Measurements from ENCODE around the gene TRABD.

TRABD gene

DNA sequence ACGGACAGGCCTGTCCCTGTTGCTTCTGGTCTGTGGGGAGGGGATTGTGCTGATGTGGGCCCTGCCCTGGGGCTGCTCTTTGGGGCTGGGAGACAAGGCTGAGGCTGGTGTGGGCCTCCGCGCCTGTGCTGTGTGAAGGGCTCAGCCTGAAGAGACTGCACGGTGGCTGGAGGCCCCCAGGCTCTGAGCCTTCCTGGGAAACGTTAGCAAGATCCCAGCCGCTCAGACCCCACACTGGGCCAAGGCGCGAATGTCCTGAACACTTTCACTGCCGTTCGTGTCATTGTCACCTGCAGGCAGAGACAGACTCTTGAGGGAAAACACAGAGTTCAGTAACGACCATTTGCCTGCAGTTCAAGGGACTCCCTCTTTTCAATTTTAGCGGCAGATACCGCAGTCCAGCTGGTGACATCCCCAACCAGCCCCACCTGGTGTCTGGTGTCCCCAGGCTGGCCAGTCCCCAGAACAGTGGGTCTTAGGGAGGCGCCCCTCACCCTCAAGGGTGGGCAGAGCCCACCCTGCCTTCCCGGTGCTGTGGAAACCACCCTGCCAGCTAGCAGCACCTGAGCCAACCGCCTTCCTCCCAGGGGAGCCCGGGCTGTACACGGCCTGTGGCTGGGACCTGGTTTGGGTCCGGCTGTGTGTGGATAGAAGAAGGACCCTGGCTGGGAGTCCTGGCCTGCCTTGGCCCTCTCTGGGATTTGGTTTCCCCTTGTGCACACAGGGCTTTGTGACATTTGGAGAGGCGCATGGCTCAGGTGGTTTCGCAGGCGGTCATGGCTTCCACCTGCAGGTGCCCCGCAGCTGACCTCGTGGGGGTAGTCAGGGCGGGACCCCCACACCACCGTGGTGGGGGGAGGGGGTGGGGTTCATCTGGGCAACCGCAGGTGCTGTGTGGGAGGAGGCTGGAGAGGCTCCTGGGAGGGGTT lies 9.5 kb upstream of the TRABD start:
- DNase-seq, result no peak

DNA sequence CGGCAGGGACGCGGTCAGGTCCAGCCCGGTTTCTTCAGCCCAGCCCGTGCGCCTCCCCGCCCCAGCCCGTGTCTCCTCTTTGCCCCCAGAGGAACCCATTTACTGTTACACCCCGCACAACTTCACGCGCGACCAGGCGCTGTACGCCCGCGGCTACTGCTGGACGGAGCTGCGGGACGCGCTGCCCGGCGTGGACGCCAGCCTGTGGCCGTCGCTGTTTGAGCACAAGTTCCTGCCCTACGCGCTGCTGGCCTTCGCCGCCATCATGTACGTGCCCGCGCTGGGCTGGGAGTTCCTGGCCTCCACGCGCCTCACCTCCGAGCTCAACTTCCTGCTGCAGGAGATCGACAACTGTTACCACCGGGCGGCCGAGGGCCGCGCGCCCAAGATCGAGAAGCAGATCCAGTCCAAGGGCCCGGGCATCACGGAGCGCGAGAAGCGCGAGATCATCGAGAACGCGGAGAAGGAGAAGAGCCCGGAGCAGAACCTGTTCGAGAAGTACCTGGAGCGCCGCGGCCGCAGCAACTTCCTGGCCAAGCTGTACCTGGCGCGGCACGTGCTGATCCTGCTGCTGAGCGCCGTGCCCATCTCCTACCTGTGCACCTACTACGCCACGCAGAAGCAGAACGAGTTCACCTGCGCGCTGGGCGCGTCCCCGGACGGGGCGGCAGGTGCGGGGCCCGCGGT lies 8.7 kb upstream of the TRABD start:
- DNase-seq, result no peak

DNA sequence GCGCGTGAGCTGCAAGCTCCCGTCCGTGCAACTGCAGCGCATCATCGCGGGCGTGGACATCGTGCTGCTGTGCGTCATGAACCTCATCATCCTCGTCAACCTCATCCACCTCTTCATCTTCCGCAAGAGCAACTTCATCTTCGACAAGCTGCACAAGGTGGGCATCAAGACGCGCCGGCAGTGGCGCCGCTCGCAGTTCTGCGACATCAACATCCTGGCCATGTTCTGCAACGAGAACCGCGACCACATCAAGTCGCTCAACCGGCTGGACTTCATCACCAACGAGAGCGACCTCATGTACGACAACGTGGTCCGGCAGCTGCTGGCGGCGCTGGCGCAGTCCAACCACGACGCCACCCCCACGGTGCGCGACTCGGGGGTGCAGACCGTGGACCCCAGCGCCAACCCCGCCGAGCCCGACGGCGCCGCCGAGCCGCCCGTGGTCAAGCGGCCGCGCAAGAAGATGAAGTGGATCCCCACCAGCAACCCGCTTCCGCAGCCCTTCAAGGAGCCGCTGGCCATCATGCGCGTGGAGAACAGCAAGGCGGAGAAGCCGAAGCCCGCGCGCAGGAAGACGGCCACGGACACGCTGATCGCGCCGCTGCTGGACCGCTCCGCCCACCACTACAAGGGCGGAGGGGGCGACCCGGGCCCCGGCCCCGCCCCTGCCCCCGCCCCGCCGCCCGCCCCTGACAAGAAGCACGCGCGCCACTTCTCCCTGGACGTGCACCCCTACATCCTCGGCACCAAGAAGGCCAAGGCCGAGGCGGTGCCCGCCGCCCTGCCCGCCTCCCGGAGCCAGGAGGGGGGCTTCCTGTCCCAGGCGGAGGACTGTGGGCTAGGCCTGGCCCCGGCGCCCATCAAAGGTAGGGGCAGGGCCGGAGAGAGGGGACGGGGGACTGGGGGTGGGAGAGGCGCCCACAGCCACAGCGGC lies 7.9 kb upstream of the TRABD start:
- no peak for DNase-seq

DNA sequence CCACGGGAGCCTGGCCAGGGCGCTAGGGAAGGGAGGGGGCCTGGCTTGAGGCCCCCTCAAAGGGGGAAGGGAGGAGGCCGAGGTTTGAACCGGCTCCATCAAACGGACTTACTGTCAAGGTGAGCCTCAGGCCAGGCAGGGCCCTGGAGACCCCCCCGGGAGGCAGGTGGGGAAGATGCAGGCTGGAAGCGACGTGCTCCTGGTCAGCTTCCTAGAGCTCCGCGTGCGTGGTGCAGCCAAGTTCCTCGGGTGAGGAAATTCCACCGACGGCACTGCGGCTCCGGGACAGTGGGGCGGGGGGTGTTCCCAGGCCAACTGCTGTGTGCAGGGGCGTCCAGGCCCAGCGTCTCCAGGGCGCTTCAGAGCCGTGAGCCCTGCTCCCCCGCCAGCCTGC lies 7.2 kb upstream of the TRABD start:
- DNase-seq, result no peak

DNA sequence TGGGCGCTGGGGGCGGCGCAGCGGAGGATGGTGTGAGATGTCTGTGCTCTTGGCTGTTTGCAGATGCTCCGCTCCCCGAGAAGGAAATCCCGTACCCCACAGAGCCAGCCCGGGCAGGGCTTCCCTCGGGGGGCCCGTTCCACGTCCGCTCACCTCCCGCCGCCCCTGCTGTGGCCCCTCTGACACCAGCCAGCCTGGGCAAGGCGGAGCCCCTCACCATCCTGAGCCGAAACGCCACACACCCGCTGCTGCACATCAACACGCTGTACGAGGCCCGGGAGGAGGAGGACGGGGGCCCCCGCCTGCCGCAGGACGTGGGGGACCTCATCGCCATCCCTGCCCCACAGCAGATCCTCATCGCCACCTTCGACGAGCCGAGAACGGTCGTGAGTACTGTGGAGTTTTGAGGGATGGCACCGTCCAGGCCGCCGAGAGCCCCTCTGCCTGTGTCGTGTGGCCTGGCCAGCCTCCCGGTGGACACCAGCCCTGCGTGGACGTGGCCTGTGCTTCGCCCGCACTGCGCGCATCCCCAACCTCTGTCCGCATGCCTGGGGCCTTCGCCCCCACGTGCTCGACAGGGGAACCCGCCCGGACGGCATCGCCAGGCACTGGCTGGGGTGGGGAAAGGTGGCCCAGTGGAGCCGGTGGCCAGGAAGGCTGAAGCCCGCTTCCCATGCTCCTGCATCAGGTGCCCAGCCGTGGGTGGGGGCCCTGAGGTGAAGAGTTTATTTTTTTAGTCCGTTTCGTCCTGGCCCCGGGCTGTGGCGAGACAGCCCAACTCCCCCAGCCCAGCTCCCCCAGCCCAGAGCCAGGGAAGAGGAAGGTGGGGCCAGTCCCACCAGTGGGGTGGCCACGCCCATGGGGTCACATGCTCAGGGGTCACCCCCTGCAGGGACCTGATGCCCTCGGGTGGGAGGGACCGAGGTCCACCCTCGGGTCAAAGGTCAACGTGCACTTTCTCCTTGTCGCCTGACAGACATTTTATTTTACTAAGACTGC lies 6.5 kb upstream of the TRABD start:
- no peak for DNase-seq

DNA sequence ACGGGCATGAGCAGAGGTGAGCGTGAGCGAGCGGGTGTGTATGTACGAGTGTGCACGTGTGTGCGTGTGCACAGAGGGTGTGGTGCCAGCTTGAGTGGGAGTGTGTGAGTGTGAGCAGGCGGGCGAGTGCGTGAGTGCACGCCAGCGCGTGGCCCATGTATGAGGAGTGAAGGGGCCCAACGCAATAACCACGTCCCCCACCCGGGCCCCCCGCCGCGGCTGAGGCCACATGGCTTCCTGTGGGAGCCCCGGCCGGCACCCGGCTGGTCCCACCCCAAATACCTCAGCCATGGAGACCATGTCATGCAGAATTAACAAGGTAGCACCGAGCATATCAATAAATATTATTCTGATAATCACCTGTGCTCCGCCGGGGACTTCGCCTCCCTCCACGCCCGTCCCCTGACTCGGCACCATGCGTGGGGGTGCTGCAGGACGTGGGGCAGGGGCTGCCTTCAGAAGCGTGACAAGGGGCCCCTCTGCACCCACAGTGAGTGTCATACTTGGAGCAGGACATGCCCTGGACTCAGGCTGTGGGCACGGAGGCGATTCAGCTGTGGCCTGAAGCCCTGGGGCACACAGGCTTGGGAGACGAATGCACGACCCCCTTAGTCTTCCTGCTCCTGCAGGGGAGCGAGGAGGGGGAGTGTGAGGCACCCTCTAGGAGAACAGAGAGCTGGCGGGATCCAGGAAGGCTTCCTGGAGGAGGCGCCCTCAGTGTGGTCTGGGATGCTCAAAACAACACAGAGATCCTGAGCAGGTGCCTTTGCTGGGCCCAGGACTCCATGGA lies 5.6 kb upstream of the TRABD start:
- DNase-seq, result no peak

DNA sequence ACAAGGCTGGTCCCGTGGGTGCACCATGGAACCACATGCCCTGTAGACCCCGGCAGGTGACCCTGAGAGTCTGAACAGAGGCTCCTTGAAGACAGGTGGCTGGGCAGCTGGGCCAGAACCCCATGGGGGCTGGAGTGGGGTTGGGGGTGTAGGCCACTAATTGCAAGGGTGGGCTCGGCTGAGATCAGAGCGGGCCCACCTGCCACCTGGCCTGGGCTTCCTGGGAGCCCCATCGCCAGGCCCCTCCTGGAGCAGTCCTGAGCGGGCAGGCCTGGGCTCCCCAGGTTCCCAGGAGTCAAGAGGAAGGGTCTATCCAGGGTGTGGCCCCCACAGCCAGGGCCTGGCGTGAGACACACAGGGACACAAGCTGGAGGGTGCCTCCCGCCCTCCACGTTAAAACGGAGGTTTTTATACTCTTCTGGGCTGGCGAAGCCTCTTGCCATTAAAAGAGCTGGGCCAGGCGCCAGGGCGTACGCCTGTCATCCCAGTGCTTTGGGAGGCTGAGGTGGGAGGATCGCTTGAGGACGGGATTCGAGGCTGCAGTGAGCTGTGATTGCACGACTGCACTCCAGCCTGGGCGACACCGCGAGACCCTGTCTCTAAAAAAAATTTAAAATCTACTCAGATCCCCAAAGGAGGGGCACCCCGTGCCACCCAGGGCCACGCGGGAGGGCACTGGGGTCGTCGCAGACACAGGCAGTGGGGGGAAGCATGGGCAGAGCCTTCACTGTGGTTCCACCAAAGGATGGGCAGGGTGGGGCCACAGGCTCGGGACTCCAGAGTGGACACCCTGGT lies 4.8 kb upstream of the TRABD start:
- DNase-seq, result no peak

DNA sequence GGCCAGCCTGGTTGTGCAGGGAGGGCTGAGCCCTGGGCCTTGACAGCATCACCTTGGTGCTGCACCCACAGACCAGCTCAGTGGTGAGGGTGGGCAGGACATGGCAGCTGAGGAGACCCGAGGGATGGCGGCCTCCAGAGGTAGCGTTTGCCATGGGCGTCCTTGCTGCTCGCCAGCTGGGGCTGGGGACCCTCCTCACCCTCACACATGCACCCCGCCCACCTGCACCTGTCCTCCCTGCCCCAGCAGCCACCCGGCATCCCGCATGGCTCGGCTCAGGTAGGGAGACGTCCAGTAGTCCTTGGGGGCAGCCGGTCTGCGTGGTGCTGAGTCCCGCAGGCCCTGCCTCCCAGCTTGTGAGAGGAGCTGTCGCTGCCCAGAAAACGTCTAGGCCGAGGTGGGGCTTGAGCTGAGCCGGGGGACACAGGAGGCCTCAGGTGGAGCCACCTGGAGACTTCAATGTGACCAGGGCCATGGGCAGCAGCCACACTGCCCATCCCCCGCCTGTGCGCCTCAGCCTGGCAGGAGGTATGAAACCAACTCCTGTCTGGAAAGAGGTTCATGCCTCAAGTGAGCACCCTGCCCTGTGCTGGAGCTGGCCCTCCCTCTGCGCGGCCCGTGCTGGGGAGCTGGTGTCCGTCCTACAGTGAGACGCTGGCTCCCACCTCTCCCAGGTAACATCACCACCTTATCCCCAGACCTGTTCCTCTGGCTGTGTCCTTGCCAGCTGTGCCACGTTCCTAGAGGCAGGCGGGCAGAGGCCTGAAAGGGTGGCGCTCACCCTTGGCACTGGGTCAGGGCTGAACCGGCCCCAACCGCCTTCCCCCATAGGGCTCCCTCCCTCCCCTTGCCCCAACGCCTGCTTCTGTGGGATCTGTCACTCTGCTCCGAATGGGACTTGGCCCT lies 3.3 kb upstream of the TRABD start:
- no peak for DNase-seq

DNA sequence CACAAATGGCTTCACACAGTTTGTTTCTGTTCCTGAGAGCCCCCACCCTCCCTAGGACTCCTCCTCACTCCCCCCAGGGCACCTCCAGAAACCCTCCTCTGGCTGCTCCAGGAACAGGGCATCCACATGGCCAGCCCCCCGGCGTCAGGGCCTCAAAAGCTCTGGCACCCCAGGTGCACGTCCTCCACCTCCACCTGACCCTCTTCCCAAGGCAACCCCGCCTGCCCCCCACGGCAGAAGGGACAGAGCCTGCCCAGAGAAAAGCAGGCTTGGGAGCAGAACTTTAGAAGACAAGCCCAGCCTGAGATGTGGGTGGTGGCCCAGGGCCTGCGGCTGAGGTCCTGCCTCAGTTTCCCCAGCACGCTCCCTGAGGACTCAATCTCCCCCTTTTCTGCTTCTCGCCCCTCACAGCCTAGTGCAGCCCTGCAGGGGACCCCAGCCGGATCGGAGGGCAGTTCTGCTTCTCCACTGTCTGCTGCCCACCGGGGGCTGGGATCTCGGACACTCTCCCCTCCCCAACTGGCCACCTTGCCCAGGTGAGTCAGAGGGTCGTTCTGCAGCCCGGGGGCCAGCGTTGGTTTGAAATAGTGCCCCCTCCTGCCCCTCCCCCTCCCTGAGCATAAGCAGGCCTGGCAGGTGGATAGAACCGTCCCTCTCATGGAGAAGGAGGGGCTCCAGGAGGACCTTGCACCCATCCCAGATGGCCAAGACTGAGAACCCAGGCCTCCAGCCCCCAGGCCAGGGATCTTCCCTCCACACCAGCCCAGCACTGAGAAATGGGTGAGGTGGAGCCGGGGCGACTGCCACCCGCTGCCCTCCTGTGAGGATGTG lies 2.4 kb upstream of the TRABD start:
- DNase-seq, result no peak

DNA sequence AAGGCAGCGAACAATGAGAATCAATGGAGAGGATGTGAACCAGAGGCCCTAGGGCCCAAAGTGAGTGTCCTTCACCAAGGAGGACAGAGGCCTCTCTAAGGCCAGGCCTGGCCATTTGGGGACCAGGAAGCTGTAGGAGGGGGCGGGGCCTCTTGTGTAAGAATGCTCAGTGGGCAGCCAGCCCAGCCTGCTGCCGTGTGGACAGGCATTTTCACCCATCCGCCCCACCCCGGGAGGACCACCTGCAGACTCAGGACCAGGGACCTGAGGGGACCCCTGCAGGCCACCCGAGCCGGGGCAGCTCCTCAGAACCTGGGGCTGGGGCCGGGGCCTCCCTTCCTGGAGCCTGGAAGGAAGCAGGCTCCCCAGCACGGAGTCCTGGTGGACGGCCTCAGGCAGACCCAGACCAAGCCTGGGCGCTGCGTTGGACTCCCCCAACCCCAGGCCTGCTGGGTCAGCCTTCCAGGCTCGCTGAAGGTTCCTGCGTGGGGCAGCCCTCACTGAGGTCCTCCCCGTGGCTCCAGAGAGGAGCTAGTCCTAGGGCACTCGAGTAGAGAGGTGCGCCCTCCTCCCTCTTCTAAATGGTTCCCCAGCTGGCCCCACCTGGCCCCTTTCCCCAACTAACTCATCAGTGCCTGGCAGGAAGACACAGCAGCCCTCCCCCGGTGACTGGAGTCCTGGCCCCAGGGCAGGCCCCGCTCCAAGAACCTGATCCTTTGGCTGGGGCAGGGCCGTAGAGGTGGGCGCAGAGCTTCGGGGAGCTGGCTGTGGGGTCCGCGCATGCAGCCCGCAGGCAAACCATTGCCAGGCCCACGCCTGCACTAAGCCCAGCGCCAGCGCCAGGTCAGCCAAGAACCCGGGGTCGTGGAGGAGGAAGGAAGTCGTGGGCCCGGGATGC lies 1.5 kb upstream of the TRABD start:
- DNase-seq, result no peak

DNA sequence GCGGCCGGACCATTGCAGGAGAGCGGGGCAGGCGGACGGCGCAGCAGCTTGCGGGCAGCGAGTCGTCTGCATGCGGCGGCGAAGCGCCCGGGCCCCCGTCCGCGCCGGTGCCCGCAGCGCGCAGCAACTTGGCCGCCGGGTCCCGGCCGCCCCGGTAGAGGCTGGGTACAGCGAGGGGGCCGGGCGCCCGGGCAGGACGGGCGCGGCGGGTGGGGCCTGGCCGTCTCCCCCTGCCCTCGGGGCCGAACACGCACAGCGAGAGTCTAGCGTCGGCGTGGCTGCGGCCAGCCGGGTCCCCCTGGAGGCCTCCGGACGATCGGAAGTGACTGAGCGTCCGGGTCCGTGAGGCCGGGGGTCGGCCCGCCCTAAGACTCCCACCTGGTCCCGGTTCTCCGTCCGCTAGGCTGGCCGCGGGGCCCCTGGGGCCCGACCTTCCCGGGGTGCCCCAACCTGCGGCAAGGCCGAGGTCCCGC lies 775 bp upstream of the TRABD start:
- DNase-seq, result no peak

DNA sequence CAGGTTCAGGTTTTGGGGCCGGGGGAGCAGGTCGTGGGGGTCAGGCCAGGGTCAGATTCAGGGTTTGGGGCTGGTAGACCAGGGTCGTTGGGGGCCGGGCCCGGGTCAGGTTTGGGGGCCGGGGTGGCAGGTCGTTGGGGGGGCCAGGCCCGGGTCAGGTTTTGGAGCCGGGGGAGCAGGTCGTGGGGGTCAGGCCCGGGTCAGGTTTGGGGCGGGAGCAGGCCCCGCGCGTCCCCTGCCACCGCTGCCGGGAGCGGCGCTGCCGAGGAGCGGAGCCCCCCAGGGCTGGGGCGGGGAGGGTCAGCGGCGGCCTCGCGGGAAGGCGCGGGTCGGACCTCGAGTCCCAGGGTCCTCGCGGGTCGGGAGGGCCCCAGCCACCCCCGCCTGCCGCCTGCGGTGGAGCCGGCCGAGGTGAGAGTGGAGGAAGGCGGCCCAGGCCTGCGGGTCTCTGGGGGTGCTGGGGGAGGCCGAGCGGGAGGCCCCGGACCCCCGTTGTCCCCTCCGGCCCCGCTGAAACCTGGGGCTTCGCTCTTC lies 535 bp downstream of the TRABD start:
- DNase-seq, result no peak

DNA sequence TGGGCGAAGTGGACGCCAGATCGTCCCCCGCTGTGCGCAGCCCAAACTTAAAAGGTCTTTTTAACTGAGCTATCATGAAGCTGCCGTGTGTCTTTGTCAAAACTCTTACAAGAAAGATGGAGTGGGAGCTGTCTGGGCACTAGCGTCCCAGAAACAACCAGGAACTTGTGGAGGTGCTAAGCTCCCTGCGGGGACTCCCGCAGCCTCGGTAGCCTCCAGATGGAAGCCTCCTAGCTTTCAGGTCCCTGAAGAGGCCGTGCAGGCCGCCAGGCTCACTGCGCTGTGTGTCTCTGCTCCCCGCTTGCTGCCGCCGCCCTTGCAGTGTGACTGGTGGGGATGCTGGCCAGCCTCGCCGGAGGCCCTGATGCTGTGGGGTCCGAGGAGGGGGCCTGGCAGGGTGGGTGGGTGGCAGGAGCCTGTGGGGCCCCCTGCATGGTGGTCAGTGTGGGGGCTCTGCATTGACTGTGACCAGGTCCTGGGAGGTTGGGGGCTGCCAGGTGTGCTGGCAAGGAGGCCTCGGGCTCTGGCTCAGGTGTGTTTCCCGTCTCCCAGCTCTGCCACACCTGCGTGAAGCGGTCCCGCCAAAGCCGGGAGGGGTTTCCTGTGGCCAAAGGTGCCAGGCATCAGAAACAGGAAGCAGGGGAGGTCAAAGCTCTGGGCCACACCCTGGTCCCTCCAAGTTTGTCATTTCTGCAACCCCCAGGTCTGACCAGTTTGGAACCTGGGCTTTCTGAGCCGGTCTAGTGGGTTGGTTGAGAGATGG lies 1.2 kb downstream of the TRABD start:
- no peak for DNase-seq

DNA sequence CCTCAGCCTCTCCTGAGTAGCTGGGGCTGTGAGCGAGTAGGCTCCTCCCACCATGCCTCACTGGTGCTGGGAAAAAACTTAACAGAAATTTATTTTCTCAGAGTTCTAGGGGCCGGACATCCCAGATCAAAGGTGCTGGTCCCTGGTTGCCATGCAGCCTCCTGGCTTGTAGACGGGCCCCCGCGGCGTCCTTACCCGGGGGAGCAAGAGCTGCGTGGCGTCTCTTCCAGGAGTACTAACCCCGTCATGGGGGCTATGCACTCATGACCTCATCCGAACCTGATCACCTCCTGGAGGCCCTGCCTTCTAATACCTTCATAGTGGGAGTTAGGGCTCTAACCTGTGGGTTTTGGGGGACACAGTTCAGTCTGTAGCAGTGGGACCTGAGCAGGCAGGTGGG lies 2.6 kb downstream of the TRABD start:
- DNase-seq, result no peak

DNA sequence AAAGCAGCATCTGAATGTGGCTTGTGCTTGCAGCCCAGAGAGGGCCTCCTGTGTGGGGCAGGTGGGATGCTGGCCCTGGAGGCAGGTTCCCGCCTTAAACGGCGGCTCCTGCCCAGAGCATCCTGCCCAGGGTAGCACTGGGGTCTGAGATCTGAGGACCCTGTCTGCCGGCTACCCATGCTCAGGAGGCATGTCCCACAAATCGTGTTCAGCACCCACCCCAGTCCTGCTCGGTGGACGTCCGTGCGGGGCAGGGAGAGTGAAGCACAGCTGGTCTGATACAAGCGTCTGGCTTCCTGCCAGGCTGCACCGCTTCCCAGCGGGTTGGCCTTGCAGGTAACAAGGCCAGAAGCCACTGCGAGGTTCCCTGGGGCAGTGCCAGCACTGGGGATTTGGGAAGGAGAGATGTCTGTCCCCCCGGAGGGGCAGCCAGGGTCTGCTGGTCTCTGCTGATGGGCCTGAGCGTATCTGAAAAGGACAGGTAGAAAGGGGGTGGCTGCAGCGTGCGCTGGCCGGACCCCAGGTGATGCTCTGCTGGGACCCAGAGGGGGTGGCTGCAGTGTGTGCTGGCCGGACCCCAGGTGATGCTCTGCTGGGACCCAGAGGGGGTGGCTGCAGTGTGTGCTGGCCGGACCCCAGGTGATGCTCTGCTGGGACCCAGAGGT lies 3.6 kb downstream of the TRABD start:
- DNase-seq, result no peak
